CD4-positive, alpha-beta memory T cell (primary cell): ENCODE data around the gene RAPH1. TPM values are rescaled to one million over a fixed set of nuclear protein-coding genes. Genes with fewer than 3 reads are reported as not detected.
A peak's percentile ranks its signal among the peaks of the same experiment; 100 is the strongest.
"Not testable (repeated sequence)": the region's sequence is repeated elsewhere in the genome, so short reads cannot be mapped to it uniquely, and the experiment has no call there.

Source experiments
- CTCF ChIA-PET: fragments of 350-600 bp; sonication (Branson Sonifier 250); formaldehyde crosslinking; loops from one replicate; lab custom pipeline; 2021; ENCODE audit warnings: inconsistent platforms; ENCODE audit not compliant: partially characterized antibody; lab: Charles Lee
- POLR2A ChIA-PET: fragments of 350-600 bp; sonication (Branson Sonifier 250); formaldehyde crosslinking; loops from one replicate; lab custom pipeline; 2021; ENCODE audit not compliant: partially characterized antibody; lab: Charles Lee
- DNase-seq, 5 donors: peaks; one replicate each; pipeline versions ENCODE4 v3.0.0 to v3.0.0-alpha.2; 2020 to 2022; ENCODE audit warnings: mixed read lengths in 1 of 5
- H3K27ac ChIP-seq: one replicate; pipeline ENCODE4 v1.7.0; 2013; ENCODE audit warnings: low read depth, low read length
- H3K27me3 ChIP-seq: 2 replicates; pipeline ENCODE4 v1.7.0; 2013; ENCODE audit warnings: mild to moderate bottlenecking, low read length, moderate library complexity; ENCODE audit not compliant: insufficient read depth
- H3K36me3 ChIP-seq: 2 replicates; pipeline ENCODE4 v1.7.0; 2013; ENCODE audit warnings: mild to moderate bottlenecking, low read length, moderate library complexity; ENCODE audit not compliant: insufficient read depth
- H3K4me1 ChIP-seq: 2 replicates; pipeline ENCODE4 v1.7.0; 2013; ENCODE audit warnings: mild to moderate bottlenecking, low read length, moderate library complexity; ENCODE audit not compliant: insufficient read depth
- H3K4me3 ChIP-seq, 2 donors: one replicate each; pipeline ENCODE4 v1.7.0; 2013; ENCODE audit warnings: low read length in 2 of 2, mild to moderate bottlenecking in 1 of 2
- H3K9me3 ChIP-seq, 2 donors: one replicate each; pipeline ENCODE4 v1.7.0; 2013; ENCODE audit warnings: low read length in 2 of 2, control low read depth in 1 of 2; ENCODE audit not compliant: control insufficient read depth in 1 of 2
- H3K27ac Mint-ChIP-seq, 7 donors: one replicate each; pipeline ENCODE4 v1.8.0; 2020 to 2021; ENCODE audit warnings: mixed read lengths in 7 of 7, mild to moderate bottlenecking in 6 of 7, inconsistent platforms in 3 of 7, moderate library complexity in 3 of 7
- H3K27me3 Mint-ChIP-seq, 2 donors: one replicate each; pipeline ENCODE4 v1.8.0; 2020 to 2021; ENCODE audit warnings: mixed read lengths in 2 of 2
- H3K36me3 Mint-ChIP-seq, 2 donors: one replicate each; pipeline ENCODE4 v1.8.0; 2020 to 2021; ENCODE audit warnings: mixed read lengths in 2 of 2, inconsistent platforms in 1 of 2, mild to moderate bottlenecking in 1 of 2
- H3K4me1 Mint-ChIP-seq, 4 donors: one replicate each; pipeline ENCODE4 v1.8.0; 2020 to 2021; ENCODE audit warnings: mixed read lengths in 4 of 4, mild to moderate bottlenecking in 1 of 4
- H3K4me3 Mint-ChIP-seq, 8 donors: one replicate each; pipeline ENCODE4 v1.8.0; 2020 to 2021; ENCODE audit warnings: mixed read lengths in 8 of 8, mild to moderate bottlenecking in 7 of 8, moderate library complexity in 6 of 8, inconsistent platforms in 3 of 8
- H3K9me3 Mint-ChIP-seq, 8 donors: one replicate each; pipeline ENCODE4 v1.8.0; 2020 to 2021; ENCODE audit warnings: mixed read lengths in 8 of 8, mild to moderate bottlenecking in 5 of 8, inconsistent platforms in 3 of 8, moderate library complexity in 1 of 8
- intact Hi-C: fragments of 100-400 bp; cut with micrococcal nuclease; formaldehyde crosslinking; loops from one replicate; pipeline ENCODE4 v1.15.1; 2023
- polyA plus RNA-seq, 2 donors: library from polyadenylated mRNA; unstranded; fragments of 300-500 nt; fragmentation: Illumina TruSeq; gene quantifications; one replicate each; pipeline ENCODE4 v1.2.3, GENCODE V29; 2021
- total RNA-seq, 2 experiments: library from RNA; stranded (reverse); gene quantifications; one replicate each; pipeline ENCODE4 v1.2.3, GENCODE V29; 2021

The RAPH1 gene
- total and polyA plus RNA-seq, 4 experiments from 2014 or later: 1.0 to 2.6 (median 1.6) TPM

DNA sequence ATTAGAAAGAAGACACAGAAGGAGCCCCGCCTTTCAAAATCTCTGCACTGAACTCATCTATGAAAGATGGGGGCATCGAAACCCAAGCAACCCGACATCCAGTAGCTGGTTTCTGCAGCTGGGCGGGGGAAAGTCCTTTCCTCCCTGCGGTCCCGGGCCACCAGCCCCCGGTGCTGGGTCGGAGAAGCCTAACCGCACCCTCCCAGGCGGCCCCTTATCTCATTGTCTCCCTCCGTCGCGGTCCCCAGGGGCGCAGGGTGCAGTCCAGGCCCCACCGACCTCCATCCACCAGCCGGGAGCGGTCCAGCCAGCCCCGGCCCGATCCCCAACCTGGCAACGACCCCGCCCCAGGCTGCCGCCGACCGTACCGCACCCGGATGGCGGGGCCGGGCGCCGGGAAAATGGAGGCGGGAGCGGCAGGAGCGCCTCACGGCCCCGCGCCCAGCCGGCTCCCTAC lies 452 bp downstream of the RAPH1 start:
- Mint-ChIP-seq H3K36me3 (peaks cover 0 to 3% of the 10 kb centered on the region in 2 donors), H3K27ac (peak overlapping the region in 4 of 7 donors; percentile 5 to 19 (median 17)), H3K27me3 (peaks cover 8% of the 10 kb centered on the region in 2 donors), H3K9me3 (peaks cover 0 to 9% (median 7%) of the 10 kb centered on the region in 8 donors), H3K4me1 (peaks cover 15 to 29% (median 21%) of the 10 kb centered on the region in 4 donors), H3K4me3 (peak overlapping the region; percentile 78 to 88 (median 84))
- peak; percentile 39 to 68 (median 43) for DNase-seq
- Histone ChIP-seq H3K27ac (no peak overlapping the region), H3K36me3 (no peaks in the 10 kb centered on the region), H3K27me3 (no peaks in the 10 kb centered on the region), H3K4me3 (peak overlapping the region; percentile 20 to 58), H3K9me3 (no peaks in the 10 kb centered on the region), H3K4me1 (peaks cover 16% of the 10 kb centered on the region)
- intact Hi-C loops: loop anchor here (2.0 to 10.0 kb wide), 4 partner anchors 172 to 900 kb away; partner anchors contain the start of genes CD28 and FAM117B
- ChIA-PET POLR2A (interaction anchor here (1.0 to 3.4 kb wide), 7 partner anchors 171 to 238 kb away, joined by 3 to 16 read pairs (median 6); no protein-coding TSS in a partner anchor), CTCF (interaction anchor here (1.1 to 1.4 kb wide), 3 partner anchors 215 to 279 kb away, joined by 3 to 5 read pairs (median 3); no protein-coding TSS in a partner anchor)

DNA sequence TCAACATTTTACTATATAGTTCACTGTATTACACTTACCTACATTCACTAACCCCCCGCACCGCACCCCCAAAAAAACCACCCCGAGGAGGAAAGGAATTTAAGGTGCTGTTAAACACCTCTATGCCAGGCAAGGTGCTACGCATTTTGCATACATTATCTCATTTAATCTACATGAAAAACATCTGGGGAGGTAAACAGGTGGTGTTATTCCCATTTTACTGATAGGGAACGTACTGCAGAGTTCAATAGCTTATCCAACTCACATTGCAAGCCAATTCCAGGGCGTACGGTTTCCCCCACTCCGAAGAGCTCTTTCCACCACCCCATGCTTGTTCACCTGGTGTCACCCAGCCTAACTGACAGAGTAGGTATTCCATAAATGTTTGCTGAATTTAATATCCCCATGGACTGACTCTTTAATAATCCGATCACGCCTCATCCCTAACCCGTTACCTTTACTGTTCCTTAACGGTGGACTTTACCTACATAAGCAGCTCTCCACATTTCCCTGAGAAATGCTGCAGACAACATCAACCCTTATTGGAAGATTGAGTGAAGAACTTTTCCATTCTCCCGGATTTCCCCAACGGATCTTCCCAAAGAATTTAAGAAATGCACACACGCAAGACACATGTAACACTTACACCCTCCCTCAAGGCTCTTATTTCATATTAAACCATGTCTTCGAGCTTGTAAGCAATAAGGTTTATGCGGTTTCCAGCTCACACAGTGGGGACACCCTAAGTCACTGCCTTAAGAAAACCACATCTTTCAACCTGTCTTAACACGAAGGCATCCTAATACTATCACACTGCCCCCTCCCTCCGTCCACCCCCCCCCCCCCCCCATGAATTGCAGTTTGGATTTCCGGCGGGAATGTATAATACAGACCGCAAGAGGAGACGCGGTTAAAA lies 1.2 kb downstream of the RAPH1 start:
- Mint-ChIP-seq H3K27ac (peak overlapping the region in 5 of 7 donors; percentile 1 to 72 (median 16)), H3K36me3 (peaks cover 0 to 3% of the 10 kb centered on the region in 2 donors), H3K27me3 (peaks cover 8% of the 10 kb centered on the region in 2 donors), H3K4me1 (peaks cover 15 to 29% (median 21%) of the 10 kb centered on the region in 4 donors), H3K4me3 (peak overlapping the region; percentile 78 to 88 (median 84)), H3K9me3 (peaks cover 0 to 9% (median 7%) of the 10 kb centered on the region in 8 donors)
- Histone ChIP-seq H3K36me3 (no peaks in the 10 kb centered on the region), H3K9me3 (no peaks in the 10 kb centered on the region), H3K4me1 (peaks cover 16% of the 10 kb centered on the region), H3K4me3 (peak overlapping the region in 1 of 2 donors; percentile 17), H3K27me3 (no peaks in the 10 kb centered on the region), H3K27ac (no peak overlapping the region)
- CTCF ChIA-PET: interaction anchor here (1.0 to 1.4 kb wide), 5 partner anchors 79 to 281 kb away, joined by 3 to 5 read pairs (median 3); no protein-coding TSS in a partner anchor
- peak; percentile 39 to 62 (median 48) for DNase-seq
- intact Hi-C loops: loop anchor here (2.0 to 10.0 kb wide), 4 partner anchors 173 to 899 kb away; partner anchors contain the start of genes CD28 and FAM117B
- POLR2A ChIA-PET: interaction anchor here (0.6 to 3.4 kb wide), 9 partner anchors 171 to 295 kb away, joined by 3 to 16 read pairs (median 3); partner anchors contain the start of gene CYP20A1

- Histone ChIP-seq H3K27me3 (no peaks in the 10 kb centered on the region), H3K9me3 (no peaks in the 10 kb centered on the region), H3K4me3 (no peak overlapping the region), H3K4me1 (peaks cover 16% of the 10 kb centered on the region), H3K36me3 (no peaks in the 10 kb centered on the region), H3K27ac (no peak overlapping the region)
- POLR2A ChIA-PET: interaction anchor here (1.6 to 3.4 kb wide), 5 partner anchors 172 to 240 kb away, joined by 3 to 16 read pairs (median 10); no protein-coding TSS in a partner anchor
- H3K4me1 Mint-ChIP-seq: peaks cover 15 to 29% (median 20%) of the 10 kb centered on the region in 4 donors
- CTCF ChIA-PET: interaction anchor here (1.0 to 1.4 kb wide), 3 partner anchors 78 to 282 kb away, joined by 3 read pairs; no protein-coding TSS in a partner anchor
- H3K36me3 Mint-ChIP-seq: peaks cover 0 to 3% of the 10 kb centered on the region in 2 donors
- peak in 1 of 5 donors; percentile 2 for DNase-seq
- H3K27ac Mint-ChIP-seq: peak overlapping the region in 2 of 7 donors; percentile 18 to 72
- intact Hi-C loops: loop anchor here (10.0 kb wide), 1 partner anchor 898 kb away; the partner anchor contains the start of gene FAM117B
- peaks cover 0 to 5% (median 4%) of the 10 kb centered on the region in 8 donors for H3K9me3 Mint-ChIP-seq
- H3K27me3 Mint-ChIP-seq: peaks cover 8% of the 10 kb centered on the region in 2 donors
- peak overlapping the region in 7 of 8 donors; percentile 17 to 86 (median 79) for H3K4me3 Mint-ChIP-seq
Observed at GRCh38 chr2:203532957-203533658, 2.0 kb downstream of the RAPH1 start.

GRCh38 chr2:203527719-203528118 lies 7.4 kb downstream of the RAPH1 start:
- peaks cover 4 to 5% of the 10 kb centered on the region in 2 donors for H3K27me3 Mint-ChIP-seq

DNA sequence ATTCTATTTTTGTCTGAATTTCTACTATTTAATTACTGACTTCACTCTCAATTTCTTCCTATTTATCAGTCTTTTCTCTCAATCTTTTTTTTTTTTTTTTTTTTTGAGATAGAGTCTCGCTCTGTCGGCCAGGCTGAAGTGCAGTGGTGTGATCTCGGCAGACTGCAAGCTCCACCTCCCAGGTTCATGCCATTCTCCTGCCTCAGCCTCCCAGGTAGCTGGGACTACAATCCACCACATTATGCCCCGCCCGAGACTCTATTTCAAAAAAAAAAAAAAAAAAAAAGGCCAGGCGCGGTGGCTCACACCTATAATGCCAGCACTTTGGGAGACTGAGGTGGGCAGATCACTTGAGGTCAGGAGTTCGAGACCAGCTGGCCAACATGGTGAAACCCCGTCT lies 21.8 kb downstream of the RAPH1 start:
- H3K27me3 ChIP-seq, DNase-seq, H3K9me3 Mint-ChIP-seq, intact Hi-C loops, H3K27me3 Mint-ChIP-seq, H3K4me3 Mint-ChIP-seq, H3K36me3 ChIP-seq, CTCF ChIA-PET, POLR2A ChIA-PET, H3K4me1 ChIP-seq, H3K4me3 ChIP-seq, H3K9me3 ChIP-seq, H3K4me1 Mint-ChIP-seq, H3K27ac Mint-ChIP-seq, H3K27ac ChIP-seq: not testable (repeated sequence)
- H3K36me3 Mint-ChIP-seq: peaks cover 2 to 14% of the 10 kb centered on the region in 2 donors

More at GRCh38 chr2:203527719-203528118, 7.4 kb downstream of the RAPH1 start:
- Histone ChIP-seq H3K4me3 (no peak overlapping the region), H3K4me1 (peaks cover under 1% of the 10 kb centered on the region), H3K27ac (no peak overlapping the region), H3K9me3 (no peaks in the 10 kb centered on the region), H3K27me3 (no peaks in the 10 kb centered on the region), H3K36me3 (no peaks in the 10 kb centered on the region)
- Mint-ChIP-seq H3K4me3 (no peak overlapping the region), H3K27ac (no peak overlapping the region), H3K4me1 (peaks cover 0 to 3% (median 0%) of the 10 kb centered on the region in 4 donors), H3K36me3 (no peaks in the 10 kb centered on the region), H3K9me3 (no peaks in the 10 kb centered on the region)
- CTCF ChIA-PET: interaction anchor here (1.0 kb wide), 1 partner anchor 12 kb away, joined by 3 read pairs; no protein-coding TSS in a partner anchor
- intact Hi-C loops: no loop called here
- no peak for DNase-seq
- POLR2A ChIA-PET: no interaction called here

GRCh38 chr2:203510941-203511305 lies 24.2 kb downstream of the RAPH1 start:
- CTCF ChIA-PET: interaction anchor here (1.0 to 1.7 kb wide), 2 partner anchors 25 to 305 kb away, joined by 3 to 5 read pairs; no protein-coding TSS in a partner anchor
- no peaks in the 10 kb centered on the region for H3K9me3 Mint-ChIP-seq
- Histone ChIP-seq H3K4me3 (no peak overlapping the region), H3K27me3 (no peaks in the 10 kb centered on the region), H3K9me3 (no peaks in the 10 kb centered on the region), H3K36me3 (no peaks in the 10 kb centered on the region), H3K4me1 (no peaks in the 10 kb centered on the region), H3K27ac (no peak overlapping the region)
- POLR2A ChIA-PET: no interaction called here
- intact Hi-C loops: no loop called here
- H3K4me3 Mint-ChIP-seq: no peak overlapping the region
- H3K27me3 Mint-ChIP-seq: peaks cover 0 to 1% of the 10 kb centered on the region in 2 donors
- no peak for DNase-seq
- H3K36me3 Mint-ChIP-seq: peaks cover 0 to under 1% of the 10 kb centered on the region in 2 donors
- H3K27ac Mint-ChIP-seq: no peak overlapping the region
- peaks cover 0 to 1% (median 0%) of the 10 kb centered on the region in 4 donors for H3K4me1 Mint-ChIP-seq
